Fibroblast of lung (primary cell): ENCODE results near the gene ARMC2. TPM values are rescaled to one million over a fixed set of nuclear protein-coding genes. Genes with fewer than 3 reads are reported as not detected.

ENCODE experiments used
- DNase-seq, 2 donors: peaks; one replicate each; pipeline versions ENCODE4 v3.0.0 to v3.0.0-alpha.2; 2010; ENCODE audit warnings: low read depth in 2 of 2
- H2AFZ ChIP-seq: 2 replicates; pipeline ENCODE4 v1.5.1; 2012; ENCODE audit warnings: low read length, control low read depth, inconsistent platforms
- H3K27ac ChIP-seq: 2 replicates; pipeline ENCODE4 v1.5.1; 2011; ENCODE audit warnings: low read length, control low read depth; ENCODE audit not compliant: insufficient read depth
- H3K27me3 ChIP-seq: 2 replicates; pipeline ENCODE4 v1.5.1; 2011; ENCODE audit warnings: mild to moderate bottlenecking, low read length; ENCODE audit not compliant: control insufficient read depth, insufficient read depth
- H3K36me3 ChIP-seq: 2 replicates; pipeline ENCODE4 v1.5.1; 2011; ENCODE audit warnings: low read length; ENCODE audit not compliant: control insufficient read depth, insufficient read depth
- H3K4me1 ChIP-seq: 2 replicates; pipeline ENCODE4 v1.5.1; 2011; ENCODE audit warnings: low read length; ENCODE audit not compliant: control insufficient read depth, insufficient read depth; ENCODE audit errors: extremely low read depth
- H3K4me2 ChIP-seq: 2 replicates; pipeline ENCODE4 v1.5.1; 2011; ENCODE audit warnings: low read length, control low read depth; ENCODE audit not compliant: insufficient read depth; ENCODE audit errors: extremely low read depth
- H3K4me3 ChIP-seq, 4 experiments: fragments of 200-600 bp in 1 of 4; sonication (generic) in 1 of 4; replicated peaks in 1 of 4; 2 replicates each; pipeline ENCODE4 v1.5.1; 2011 to 2016; ENCODE audit warnings: low read length in 4 of 4, low read depth in 3 of 4, mild to moderate bottlenecking in 3 of 4, control low read depth in 2 of 4, inconsistent platforms in 1 of 4, mixed read lengths in 1 of 4; ENCODE audit not compliant: insufficient read depth in 1 of 4; ENCODE audit errors: control extremely low read depth in 1 of 4
- H3K79me2 ChIP-seq: 2 replicates; pipeline ENCODE4 v1.5.1; 2012; ENCODE audit warnings: mild to moderate bottlenecking, low read length, inconsistent platforms; ENCODE audit not compliant: control insufficient read depth, insufficient read depth
- H3K9ac ChIP-seq: 2 replicates; pipeline ENCODE4 v1.5.1; 2011; ENCODE audit warnings: mild to moderate bottlenecking, low read length, control low read depth; ENCODE audit not compliant: insufficient read depth
- H3K9me3 ChIP-seq: 2 replicates; pipeline ENCODE4 v1.5.1; 2012; ENCODE audit warnings: low read depth, low read length; ENCODE audit not compliant: control insufficient read depth, insufficient read depth
- H4K20me1 ChIP-seq: 2 replicates; pipeline ENCODE4 v1.5.1; 2011; ENCODE audit warnings: low read length; ENCODE audit not compliant: control insufficient read depth, insufficient read depth; ENCODE audit errors: extremely low read depth
- EZH2 ChIP-seq: IDR thresholded peaks from 2 replicates; pipeline ENCODE4 v1.5.1; 2012; ENCODE audit warnings: low read length, control low read depth, mild to moderate bottlenecking; ENCODE audit errors: missing control alignments
- polyA plus RNA-seq, 2 donors: library from polyadenylated mRNA; depleted of rRNA in 1 of 2; stranded (reverse) in 1 of 2; unstranded in 1 of 2; fragments of >200 nt; gene quantifications; 2 replicates each; pipeline ENCODE4 v1.2.1, GENCODE V29; 2011 to 2012; ENCODE audit warnings: missing spikeins in 1 of 2
- total RNA-seq: library from RNA; depleted of rRNA; stranded (reverse); fragments of >200 nt; gene quantifications from 2 replicates; pipeline ENCODE4 v1.2.1, GENCODE V29; 2014
- TF ChIP-seq, protein P1 (sequence below), 2 donors: IDR thresholded peaks in 1 of 2; conservative IDR thresholded peaks in 1 of 2; 1 replicate in 1 of 2; 2 replicates in 1 of 2; pipeline ENCODE4 v1.5.1; 2011 to 2012; ENCODE audit warnings: low read length in 2 of 2, control low read depth in 1 of 2, inconsistent platforms in 1 of 2, low read depth in 1 of 2, mild to moderate bottlenecking in 1 of 2

Gene ARMC2
- total and polyA plus RNA-seq, 2 donors (not counting 1 experiment from before 2014, with no cell fraction given) = 4.0 to 6.2 TPM

GRCh38 chr6:108840919-108841318, 7.3 kb upstream of the ARMC2 start:
- Histone ChIP-seq H3K27ac (no peak overlapping the region), H4K20me1 (no peaks in the 10 kb centered on the region), H3K36me3 (no peaks in the 10 kb centered on the region), H3K4me3 (no peak overlapping the region), H3K4me1 (no peaks in the 10 kb centered on the region), H3K9me3 (no peaks in the 10 kb centered on the region), H3K27me3 (no peaks in the 10 kb centered on the region), H3K4me2 (no peak overlapping the region), H3K79me2 (no peaks in the 10 kb centered on the region), H2AFZ (no peak overlapping the region), H3K9ac (no peak overlapping the region)
- no peak for DNase-seq
- no peak for TF ChIP-seq EZH2
- TF ChIP-seq, protein P1, sequence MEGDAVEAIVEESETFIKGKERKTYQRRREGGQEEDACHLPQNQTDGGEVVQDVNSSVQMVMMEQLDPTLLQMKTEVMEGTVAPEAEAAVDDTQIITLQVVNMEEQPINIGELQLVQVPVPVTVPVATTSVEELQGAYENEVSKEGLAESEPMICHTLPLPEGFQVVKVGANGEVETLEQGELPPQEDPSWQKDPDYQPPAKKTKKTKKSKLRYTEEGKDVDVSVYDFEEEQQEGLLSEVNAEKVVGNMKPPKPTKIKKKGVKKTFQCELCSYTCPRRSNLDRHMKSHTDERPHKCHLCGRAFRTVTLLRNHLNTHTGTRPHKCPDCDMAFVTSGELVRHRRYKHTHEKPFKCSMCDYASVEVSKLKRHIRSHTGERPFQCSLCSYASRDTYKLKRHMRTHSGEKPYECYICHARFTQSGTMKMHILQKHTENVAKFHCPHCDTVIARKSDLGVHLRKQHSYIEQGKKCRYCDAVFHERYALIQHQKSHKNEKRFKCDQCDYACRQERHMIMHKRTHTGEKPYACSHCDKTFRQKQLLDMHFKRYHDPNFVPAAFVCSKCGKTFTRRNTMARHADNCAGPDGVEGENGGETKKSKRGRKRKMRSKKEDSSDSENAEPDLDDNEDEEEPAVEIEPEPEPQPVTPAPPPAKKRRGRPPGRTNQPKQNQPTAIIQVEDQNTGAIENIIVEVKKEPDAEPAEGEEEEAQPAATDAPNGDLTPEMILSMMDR (conservative IDR thresholded peaks at IDR 0.05 in 1 of 2, IDR thresholded peaks at IDR 0.05 in 1 of 2; ENCODE audit: low read depth in 1 of 2, low read length in 2 of 2) = no peak

- no peak overlapping the region for H3K4me3 ChIP-seq
- H3K27me3 ChIP-seq = no peaks in the 10 kb centered on the region
- H4K20me1 ChIP-seq = no peaks in the 10 kb centered on the region
- no peaks in the 10 kb centered on the region for H3K9me3 ChIP-seq
- H3K4me1 ChIP-seq = no peaks in the 10 kb centered on the region
- no peak overlapping the region for H3K4me2 ChIP-seq
- no peaks in the 10 kb centered on the region for H3K36me3 ChIP-seq
- H3K27ac ChIP-seq = no peak overlapping the region
- TF ChIP-seq, protein P1 (conservative IDR thresholded peaks at IDR 0.05 in 1 of 2, IDR thresholded peaks at IDR 0.05 in 1 of 2; ENCODE audit: low read depth in 1 of 2, low read length in 2 of 2) = no peak
- no peak for TF ChIP-seq EZH2
- H2AFZ ChIP-seq = no peak overlapping the region
- H3K9ac ChIP-seq = no peak overlapping the region
- no peak for DNase-seq
- H3K79me2 ChIP-seq = no peaks in the 10 kb centered on the region
Measured at GRCh38 chr6:108841377-108841855, 6.8 kb upstream of the ARMC2 start.

- H3K27ac ChIP-seq = no peak overlapping the region
- H2AFZ ChIP-seq = no peak overlapping the region
- no peak overlapping the region for H3K4me2 ChIP-seq
- H3K36me3 ChIP-seq = no peaks in the 10 kb centered on the region
- H3K9me3 ChIP-seq = no peaks in the 10 kb centered on the region
- H4K20me1 ChIP-seq = no peaks in the 10 kb centered on the region
- H3K9ac ChIP-seq = no peak overlapping the region
- no peaks in the 10 kb centered on the region for H3K79me2 ChIP-seq
- no peaks in the 10 kb centered on the region for H3K27me3 ChIP-seq
- no peak for DNase-seq
- no peak for TF ChIP-seq EZH2
- TF ChIP-seq, protein P1 (conservative IDR thresholded peaks at IDR 0.05 in 1 of 2, IDR thresholded peaks at IDR 0.05 in 1 of 2; ENCODE audit: low read depth in 1 of 2, low read length in 2 of 2) = no peak
- H3K4me1 ChIP-seq = no peaks in the 10 kb centered on the region
- H3K4me3 ChIP-seq = no peak overlapping the region
Measured at GRCh38 chr6:108844135-108844534, 4.1 kb upstream of the ARMC2 start.
